NCI-H1105 treated with DMSO at 0.1 percent for 48 hours (cell line): ENCODE data around the gene BEST1.
"Not testable (repeated sequence)": the region's sequence is repeated elsewhere in the genome, so short reads cannot be mapped to it uniquely, and the experiment has no call there.

Source experiments
- DNase-seq: peaks from one replicate; lab custom pipeline; 2025; lab: John Stamatoyannopoulos, UW

BEST1 gene

GRCh38 chr11:61978703-61979661 is 28.8 kb downstream of the BEST1 start:
- no peak for DNase-seq

- no peak for DNase-seq
These were observed 30.8 kb downstream of the BEST1 start for GRCh38 chr11:61980783-61981541.

GRCh38 chr11:61983419-61983818 is 33.3 kb downstream of the BEST1 start:
- no peak for DNase-seq

- no peak for DNase-seq
These were observed 35.7 kb downstream of the BEST1 start for GRCh38 chr11:61985869-61986268.

GRCh38 chr11:61994981-61995380 is 44.8 kb downstream of the BEST1 start:
- no peak for DNase-seq

- DNase-seq = no peak
These were observed 46.8 kb downstream of the BEST1 start for GRCh38 chr11:61996933-61997332.

GRCh38 chr11:61999141-61999975 is 49.2 kb downstream of the BEST1 start:
- peak; percentile 8 for DNase-seq

- DNase-seq = no peak
These were observed 50.6 kb downstream of the BEST1 start for GRCh38 chr11:62000539-62001446.

- DNase-seq = peak; percentile 10
These were observed 51.5 kb downstream of the BEST1 start for GRCh38 chr11:62001450-62002191.

GRCh38 chr11:62002283-62002682 is 52.1 kb downstream of the BEST1 start:
- not testable (repeated sequence) for DNase-seq

GRCh38 chr11:62004473-62004872 is 54.3 kb downstream of the BEST1 start:
- no peak for DNase-seq

GRCh38 chr11:62008193-62008592 is 58.0 kb downstream of the BEST1 start:
- no peak for DNase-seq

GRCh38 chr11:62010935-62011528 is 60.9 kb downstream of the BEST1 start:
- DNase-seq = no peak

- DNase-seq = no peak
These were observed 61.7 kb downstream of the BEST1 start for GRCh38 chr11:62011881-62012280.

- no peak for DNase-seq
These were observed 62.3 kb downstream of the BEST1 start for GRCh38 chr11:62012451-62012831.

GRCh38 chr11:62012832-62013461 is 62.8 kb downstream of the BEST1 start:
- DNase-seq = no peak
